Endothelial cell of umbilical vein (primary cell): ENCODE measurements around the gene PEAK3.

Source experiments
- EZH2 ChIP-seq: IDR thresholded peaks from 2 replicates; pipeline ENCODE4 v1.6.1; 2012; ENCODE audit warnings: borderline replicate concordance, low read depth, mild to moderate bottlenecking, moderate library complexity, low read length, inconsistent platforms; ENCODE audit not compliant: severe bottlenecking
- FOS ChIP-seq: IDR thresholded peaks from 2 replicates; pipeline ENCODE4 v1.6.1; 2011; ENCODE audit warnings: mild to moderate bottlenecking, low read length, moderate library complexity, borderline replicate concordance; ENCODE audit not compliant: insufficient read depth
- GATA2 ChIP-seq: IDR thresholded peaks from 2 replicates; pipeline ENCODE4 v1.7.0; 2011; ENCODE audit warnings: low read depth, mild to moderate bottlenecking, moderate library complexity, mixed read lengths, low read length; ENCODE audit not compliant: insufficient read length, insufficient read depth
- MYC ChIP-seq: IDR thresholded peaks from one replicate; pipeline ENCODE4 v1.6.1; 2011; ENCODE audit warnings: mild to moderate bottlenecking, low read depth, low read length
- POLR2A ChIP-seq: IDR thresholded peaks from 2 replicates; pipeline ENCODE4 v1.6.1; 2012; ENCODE audit warnings: low read depth, mild to moderate bottlenecking, control low read depth, low read length
- POLR2AphosphoS5 ChIP-seq: IDR thresholded peaks from 2 replicates; pipeline ENCODE4 v1.6.1; 2012; ENCODE audit warnings: low read depth, mild to moderate bottlenecking, control low read depth, low read length, moderate library complexity; ENCODE audit not compliant: insufficient read depth
- TF ChIP-seq, protein P1 (sequence below), 2 donors: IDR thresholded peaks; 1 replicate in 1 of 2; 2 replicates in 1 of 2; pipeline ENCODE4 v1.5.1; 2011; ENCODE audit warnings: low read length in 2 of 2, mild to moderate bottlenecking in 2 of 2, moderate library complexity in 2 of 2, control low read depth in 1 of 2, inconsistent platforms in 1 of 2, low read depth in 1 of 2; ENCODE audit not compliant: insufficient read depth in 1 of 2; ENCODE audit errors: extremely low read depth in 1 of 2
- TF ChIP-seq, protein P2 (sequence below): IDR thresholded peaks from 2 replicates; pipeline ENCODE4 v1.6.1; 2011; ENCODE audit not compliant: insufficient read depth, insufficient read length

DNA sequence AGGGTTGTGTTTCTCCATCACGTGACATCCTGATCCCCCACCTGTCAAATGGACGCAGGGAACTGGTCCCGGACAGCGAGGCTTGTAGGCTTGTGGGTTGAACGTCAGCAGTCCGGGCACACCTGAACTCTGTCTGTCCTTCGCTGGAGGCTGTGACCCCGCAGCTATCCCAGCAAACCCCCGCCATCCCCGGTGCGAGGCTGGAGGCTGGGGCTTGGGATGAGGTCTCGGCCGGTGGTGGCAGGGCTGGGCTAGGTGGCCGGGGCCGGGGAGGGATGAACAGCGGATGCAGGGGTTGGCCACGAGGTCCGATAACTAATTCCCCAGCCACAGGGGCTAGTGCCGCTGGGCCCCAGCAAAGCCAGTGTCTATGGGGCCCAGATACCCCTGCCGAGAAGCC, 37.6 kb upstream of the PEAK3 start:
- no peak for TF ChIP-seq MYC
- TF ChIP-seq, protein P1, sequence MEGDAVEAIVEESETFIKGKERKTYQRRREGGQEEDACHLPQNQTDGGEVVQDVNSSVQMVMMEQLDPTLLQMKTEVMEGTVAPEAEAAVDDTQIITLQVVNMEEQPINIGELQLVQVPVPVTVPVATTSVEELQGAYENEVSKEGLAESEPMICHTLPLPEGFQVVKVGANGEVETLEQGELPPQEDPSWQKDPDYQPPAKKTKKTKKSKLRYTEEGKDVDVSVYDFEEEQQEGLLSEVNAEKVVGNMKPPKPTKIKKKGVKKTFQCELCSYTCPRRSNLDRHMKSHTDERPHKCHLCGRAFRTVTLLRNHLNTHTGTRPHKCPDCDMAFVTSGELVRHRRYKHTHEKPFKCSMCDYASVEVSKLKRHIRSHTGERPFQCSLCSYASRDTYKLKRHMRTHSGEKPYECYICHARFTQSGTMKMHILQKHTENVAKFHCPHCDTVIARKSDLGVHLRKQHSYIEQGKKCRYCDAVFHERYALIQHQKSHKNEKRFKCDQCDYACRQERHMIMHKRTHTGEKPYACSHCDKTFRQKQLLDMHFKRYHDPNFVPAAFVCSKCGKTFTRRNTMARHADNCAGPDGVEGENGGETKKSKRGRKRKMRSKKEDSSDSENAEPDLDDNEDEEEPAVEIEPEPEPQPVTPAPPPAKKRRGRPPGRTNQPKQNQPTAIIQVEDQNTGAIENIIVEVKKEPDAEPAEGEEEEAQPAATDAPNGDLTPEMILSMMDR (IDR thresholded peaks at IDR 0.05; ENCODE audit: extremely low read depth in 1 of 2, insufficient read depth in 1 of 2, low read depth in 1 of 2, low read length in 2 of 2), result no peak
- TF ChIP-seq POLR2A, result no peak
- TF ChIP-seq FOS, result no peak
- TF ChIP-seq EZH2, result no peak
- no peak for TF ChIP-seq GATA2
- no peak for TF ChIP-seq POLR2AphosphoS5
- TF ChIP-seq, protein P2, sequence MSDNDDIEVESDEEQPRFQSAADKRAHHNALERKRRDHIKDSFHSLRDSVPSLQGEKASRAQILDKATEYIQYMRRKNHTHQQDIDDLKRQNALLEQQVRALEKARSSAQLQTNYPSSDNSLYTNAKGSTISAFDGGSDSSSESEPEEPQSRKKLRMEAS, result no peak
